ENCODE measurements around the gene LARP1B.

DNA sequence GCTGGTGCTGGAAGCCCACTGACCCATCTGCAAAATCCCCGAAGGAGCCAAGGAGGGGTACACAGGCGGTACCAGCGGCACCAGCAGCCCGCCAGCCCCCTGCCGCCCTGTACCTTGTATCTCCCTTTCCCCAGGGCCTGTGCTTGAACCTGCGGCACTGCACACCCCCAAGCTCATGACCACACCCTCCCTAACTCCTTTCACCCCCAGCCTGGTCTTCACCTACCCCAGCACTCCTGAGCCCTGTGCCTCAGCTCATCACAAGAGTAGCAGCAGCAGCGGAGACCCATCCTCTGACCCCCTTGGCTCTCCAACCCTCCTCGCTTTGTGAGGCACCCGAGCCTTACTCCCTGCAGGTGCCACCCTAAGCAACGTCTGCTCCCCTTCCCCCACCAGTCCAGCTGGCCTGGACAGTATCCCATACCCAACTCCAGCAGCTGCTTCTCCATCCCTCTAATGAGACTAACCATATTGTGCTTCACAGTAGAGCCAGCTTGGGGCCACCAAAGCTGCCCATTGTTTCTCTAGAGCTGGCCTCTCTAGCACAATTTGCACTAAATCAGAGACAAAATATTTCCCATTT lies 94.9 kb downstream of the LARP1B start:
- TF ChIP-seq, protein P1, sequence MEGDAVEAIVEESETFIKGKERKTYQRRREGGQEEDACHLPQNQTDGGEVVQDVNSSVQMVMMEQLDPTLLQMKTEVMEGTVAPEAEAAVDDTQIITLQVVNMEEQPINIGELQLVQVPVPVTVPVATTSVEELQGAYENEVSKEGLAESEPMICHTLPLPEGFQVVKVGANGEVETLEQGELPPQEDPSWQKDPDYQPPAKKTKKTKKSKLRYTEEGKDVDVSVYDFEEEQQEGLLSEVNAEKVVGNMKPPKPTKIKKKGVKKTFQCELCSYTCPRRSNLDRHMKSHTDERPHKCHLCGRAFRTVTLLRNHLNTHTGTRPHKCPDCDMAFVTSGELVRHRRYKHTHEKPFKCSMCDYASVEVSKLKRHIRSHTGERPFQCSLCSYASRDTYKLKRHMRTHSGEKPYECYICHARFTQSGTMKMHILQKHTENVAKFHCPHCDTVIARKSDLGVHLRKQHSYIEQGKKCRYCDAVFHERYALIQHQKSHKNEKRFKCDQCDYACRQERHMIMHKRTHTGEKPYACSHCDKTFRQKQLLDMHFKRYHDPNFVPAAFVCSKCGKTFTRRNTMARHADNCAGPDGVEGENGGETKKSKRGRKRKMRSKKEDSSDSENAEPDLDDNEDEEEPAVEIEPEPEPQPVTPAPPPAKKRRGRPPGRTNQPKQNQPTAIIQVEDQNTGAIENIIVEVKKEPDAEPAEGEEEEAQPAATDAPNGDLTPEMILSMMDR (IDR thresholded peaks at IDR 0.05; ENCODE audit: insufficient read depth, low read depth, low read length), result no peak
- no peak for TF ChIP-seq EZH2 (IDR thresholded peaks at IDR 0.05; ENCODE audit: insufficient read depth, low read length)
